Sigmoid colon (tissue), 4 donors: ENCODE data around the gene LDLRAD3.

Source experiments
- EP300 ChIP-seq, 4 donors: sonication (generic); formaldehyde crosslinking; IDR thresholded peaks; one replicate each; pipeline ENCODE4 v1.6.1; 2017; ENCODE audit warnings: antibody characterized with exemption in 4 of 4
- POLR2A ChIP-seq, 2 donors: fragments of 450-650 bp; IDR thresholded peaks; one replicate each; pipeline ENCODE4 v1.6.1; 2016; ENCODE audit warnings: antibody characterized with exemption in 2 of 2, mild to moderate bottlenecking in 2 of 2, moderate library complexity in 2 of 2
- TF ChIP-seq, protein P1 (sequence below), 4 experiments: fragments of 450-650 bp in 3 of 4; fragments of 200-600 bp in 1 of 4; IDR thresholded peaks; one replicate each; pipeline ENCODE4 v1.5.1; 2016 to 2019; ENCODE audit warnings: antibody characterized with exemption in 4 of 4, mild to moderate bottlenecking in 3 of 4, moderate library complexity in 2 of 4

DNA sequence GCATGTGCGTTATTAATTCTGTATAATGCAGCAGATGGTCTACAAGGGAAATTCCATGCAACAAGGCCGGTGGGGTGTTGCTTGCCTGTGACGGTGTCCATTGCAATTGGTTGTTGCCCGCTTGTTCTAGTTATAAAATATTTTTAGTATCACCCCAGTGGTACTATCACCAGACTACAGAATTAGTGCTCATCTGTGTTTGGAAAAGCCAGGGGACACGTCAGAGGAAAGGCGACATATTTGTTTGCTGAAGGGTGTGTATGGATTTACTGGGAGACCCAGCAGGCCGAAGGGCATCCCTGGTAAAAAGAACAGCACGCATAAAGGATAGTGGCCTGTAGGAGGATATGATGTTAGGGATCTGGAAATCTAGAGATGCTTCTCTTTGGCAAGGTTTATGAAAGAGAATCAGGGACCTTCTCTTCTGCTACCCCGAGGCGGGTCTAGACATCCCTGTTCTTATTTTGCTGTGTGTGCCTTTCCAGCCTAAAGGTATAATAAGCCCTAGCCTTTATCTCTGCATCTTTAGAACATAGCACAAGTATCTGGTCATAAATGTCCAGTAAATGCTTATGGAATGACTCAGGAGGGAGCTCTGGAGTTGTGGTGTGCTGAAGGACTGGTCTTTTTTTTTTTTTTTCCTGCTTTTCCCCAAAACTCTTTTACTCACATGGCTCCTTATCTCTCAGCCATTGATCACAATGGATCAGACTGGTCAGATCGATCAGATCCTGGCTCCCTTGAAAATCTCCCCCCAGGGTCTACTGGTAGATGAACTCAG, 90.9 kb downstream of the LDLRAD3 start:
- TF ChIP-seq, protein P1, sequence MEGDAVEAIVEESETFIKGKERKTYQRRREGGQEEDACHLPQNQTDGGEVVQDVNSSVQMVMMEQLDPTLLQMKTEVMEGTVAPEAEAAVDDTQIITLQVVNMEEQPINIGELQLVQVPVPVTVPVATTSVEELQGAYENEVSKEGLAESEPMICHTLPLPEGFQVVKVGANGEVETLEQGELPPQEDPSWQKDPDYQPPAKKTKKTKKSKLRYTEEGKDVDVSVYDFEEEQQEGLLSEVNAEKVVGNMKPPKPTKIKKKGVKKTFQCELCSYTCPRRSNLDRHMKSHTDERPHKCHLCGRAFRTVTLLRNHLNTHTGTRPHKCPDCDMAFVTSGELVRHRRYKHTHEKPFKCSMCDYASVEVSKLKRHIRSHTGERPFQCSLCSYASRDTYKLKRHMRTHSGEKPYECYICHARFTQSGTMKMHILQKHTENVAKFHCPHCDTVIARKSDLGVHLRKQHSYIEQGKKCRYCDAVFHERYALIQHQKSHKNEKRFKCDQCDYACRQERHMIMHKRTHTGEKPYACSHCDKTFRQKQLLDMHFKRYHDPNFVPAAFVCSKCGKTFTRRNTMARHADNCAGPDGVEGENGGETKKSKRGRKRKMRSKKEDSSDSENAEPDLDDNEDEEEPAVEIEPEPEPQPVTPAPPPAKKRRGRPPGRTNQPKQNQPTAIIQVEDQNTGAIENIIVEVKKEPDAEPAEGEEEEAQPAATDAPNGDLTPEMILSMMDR (IDR thresholded peaks at IDR 0.05) = no peak
- no peak for TF ChIP-seq EP300 (IDR thresholded peaks at IDR 0.05)
- TF ChIP-seq POLR2A (IDR thresholded peaks at IDR 0.05) = no peak
